OCI-LY1 (cell line): ENCODE data around the gene ASH1L.

Source experiments
- CTCF ChIP-seq: fragments of 200-600 bp; sonication (generic), shearing (Covaris generic); IDR thresholded peaks from 2 replicates; pipeline ENCODE4 v1.5.1; 2017; ENCODE audit warnings: mild to moderate bottlenecking, antibody characterized with exemption, low read length, moderate library complexity, mixed read lengths
- EZH2 ChIP-seq: fragments of 200-600 bp; sonication (generic), shearing (Covaris generic); IDR thresholded peaks from 2 replicates; pipeline ENCODE4 v1.8.0; 2017; ENCODE audit warnings: borderline replicate concordance, mixed run types, mild to moderate bottlenecking, antibody characterized with exemption, low read length, moderate library complexity, mixed read lengths

- peak; percentile 64 for TF ChIP-seq CTCF
- TF ChIP-seq EZH2: no peak
These were observed 29.2 kb upstream of the ASH1L start for GRCh38 chr1:155591770-155592169.
